SK-N-SH treated with all-trans-retinoic acid at 6 μM for 48 hours (cell line): Measurements from ENCODE around the gene TWIST2.

Source experiments
- ATAC-seq: fragments of 200-7000 bp; cut with Tn5 transposase; 3 replicates; pipeline ENCODE4 v1.9.1; 2020; ENCODE audit warnings: mild to moderate bottlenecking, moderate library complexity
- ARNTL ChIP-seq: fragments of 450-650 bp; formaldehyde crosslinking; IDR thresholded peaks from 2 replicates; pipeline ENCODE4 v1.5.0; 2020; ENCODE audit warnings: low read depth, mild to moderate bottlenecking, moderate library complexity, borderline replicate concordance
- BACH2 ChIP-seq: fragments of 250-450 bp; sonication (Bioruptor Pico); IDR thresholded peaks from 2 replicates; pipeline ENCODE4 v1.9.0; 2021; ENCODE audit warnings: mild to moderate bottlenecking, borderline replicate concordance
- CREB5 ChIP-seq: fragments of 250-450 bp; sonication (Bioruptor Pico); IDR thresholded peaks from 2 replicates; pipeline ENCODE4 v1.5.1; 2020; ENCODE audit warnings: low read depth, mild to moderate bottlenecking, moderate library complexity
- CSDC2 ChIP-seq: fragments of 250-450 bp; sonication (Bioruptor Pico); IDR thresholded peaks from 2 replicates; pipeline ENCODE4 v1.5.0; 2020; ENCODE audit warnings: mild to moderate bottlenecking, moderate library complexity
- ESRRG ChIP-seq: fragments of 250-450 bp; sonication (Bioruptor Pico); IDR thresholded peaks from 2 replicates; pipeline ENCODE4 v1.6.1; 2021; ENCODE audit warnings: mild to moderate bottlenecking
- GLIS3 ChIP-seq: fragments of 250-450 bp; sonication (Bioruptor Pico); IDR thresholded peaks from 2 replicates; pipeline ENCODE4 v1.5.0; 2020; ENCODE audit warnings: mild to moderate bottlenecking, moderate library complexity
- ISL1 ChIP-seq: fragments of 250-450 bp; sonication (Bioruptor Pico); IDR thresholded peaks from 2 replicates; pipeline ENCODE4 v2.1.2; 2022; ENCODE audit warnings: mild to moderate bottlenecking, moderate library complexity
- OSR1 ChIP-seq: fragments of 250-450 bp; sonication (Bioruptor Pico); IDR thresholded peaks from 2 replicates; pipeline ENCODE4 v1.8.0; 2022; ENCODE audit warnings: moderate library complexity, mild to moderate bottlenecking, inconsistent platforms
- POU6F1 ChIP-seq: fragments of 250-450 bp; sonication (Bioruptor Pico); IDR thresholded peaks from 2 replicates; pipeline ENCODE4 v1.8.0; 2021; ENCODE audit warnings: low read depth, mild to moderate bottlenecking, moderate library complexity, borderline replicate concordance
- PPARA ChIP-seq: fragments of 250-450 bp; sonication (Bioruptor Pico); IDR thresholded peaks from 2 replicates; pipeline ENCODE4 v1.5.0; 2020; ENCODE audit warnings: mild to moderate bottlenecking, borderline replicate concordance
- RARB ChIP-seq: fragments of 250-450 bp; sonication (Bioruptor Pico); IDR thresholded peaks from 2 replicates; pipeline ENCODE4 v1.8.0; 2021; ENCODE audit warnings: mild to moderate bottlenecking, moderate library complexity
- SNAI2 ChIP-seq: fragments of 250-450 bp; sonication (Bioruptor Pico); IDR thresholded peaks from 2 replicates; pipeline ENCODE4 v1.5.0; 2020; ENCODE audit warnings: mild to moderate bottlenecking, moderate library complexity
- TCF4 ChIP-seq: fragments of 250-450 bp; sonication (Bioruptor Pico); IDR thresholded peaks from 2 replicates; pipeline ENCODE4 v1.8.0; 2021; ENCODE audit warnings: mild to moderate bottlenecking, moderate library complexity, borderline replicate concordance
- TOX ChIP-seq: fragments of 250-450 bp; sonication (Bioruptor Pico); IDR thresholded peaks from 2 replicates; pipeline ENCODE4 v1.8.0; 2021; ENCODE audit warnings: mild to moderate bottlenecking, moderate library complexity, borderline replicate concordance
- TSHZ2 ChIP-seq: fragments of 250-450 bp; sonication (Bioruptor Pico); IDR thresholded peaks from 2 replicates; pipeline ENCODE4 v1.5.0; 2020; ENCODE audit warnings: mild to moderate bottlenecking, moderate library complexity
- ZC3H10 ChIP-seq: fragments of 250-450 bp; sonication (Bioruptor Pico); IDR thresholded peaks from 2 replicates; pipeline ENCODE4 v1.5.1; 2021; ENCODE audit warnings: mild to moderate bottlenecking, moderate library complexity
- ZFP3 ChIP-seq: fragments of 250-450 bp; sonication (Bioruptor Pico); IDR thresholded peaks from 2 replicates; pipeline ENCODE4 v1.5.0; 2020; ENCODE audit warnings: mild to moderate bottlenecking, moderate library complexity
- ZFP30 ChIP-seq: fragments of 450-650 bp; formaldehyde crosslinking; IDR thresholded peaks from 2 replicates; pipeline ENCODE4 v1.5.0; 2022; ENCODE audit warnings: mild to moderate bottlenecking, moderate library complexity
- ZNF70 ChIP-seq: fragments of 450-650 bp; formaldehyde crosslinking; IDR thresholded peaks from 2 replicates; pipeline ENCODE4 v1.5.0; 2020; ENCODE audit warnings: mild to moderate bottlenecking, moderate library complexity
- TF ChIP-seq, protein P1 (sequence below): fragments of 250-450 bp; sonication (Bioruptor Pico); IDR thresholded peaks from 2 replicates; pipeline ENCODE4 v1.8.0; 2020; ENCODE audit warnings: mild to moderate bottlenecking, moderate library complexity, borderline replicate concordance

Gene TWIST2

GRCh38 chr2:238905224-238905623 is 57.3 kb downstream of the TWIST2 start:
- TF ChIP-seq CSDC2 (CRISPR knock-in tag) (no peak), GLIS3 (CRISPR knock-in tag) (no peak), RARB (CRISPR knock-in tag) (no peak), SNAI2 (no peak), PPARA (no peak), ZC3H10 (CRISPR knock-in tag) (no peak), ZFP3 (CRISPR knock-in tag) (no peak), CREB5 (CRISPR knock-in tag) (no peak), ESRRG (no peak), OSR1 (CRISPR knock-in tag) (no peak), ZNF70 (CRISPR knock-in tag) (no peak), ISL1 (CRISPR knock-in tag) (no peak), TCF4 (no peak), POU6F1 (CRISPR knock-in tag) (no peak)
- TF ChIP-seq, all 23 proteins: peak for 0
- no peak for ATAC-seq

DNA sequence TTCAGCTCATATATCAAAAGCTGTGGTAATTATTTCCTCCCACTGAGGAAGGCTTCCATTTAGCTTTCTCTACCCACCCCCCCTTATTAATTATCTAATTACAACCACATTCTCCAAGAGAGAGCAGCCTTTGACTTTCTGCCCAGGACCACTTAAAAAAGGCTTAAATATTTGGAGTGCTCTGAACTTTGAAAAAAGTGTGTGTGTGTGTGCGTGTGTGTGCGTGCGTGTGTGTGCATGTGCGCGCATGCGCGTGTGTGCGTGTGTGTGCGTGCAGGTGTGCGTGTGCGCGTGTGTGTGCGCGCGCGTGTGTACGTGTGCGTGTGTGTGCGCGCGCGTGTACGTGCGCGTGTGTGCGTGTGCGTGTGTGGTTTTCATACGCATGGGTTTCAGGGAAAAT is 57.8 kb downstream of the TWIST2 start:
- TF ChIP-seq CREB5 (CRISPR knock-in tag) (no peak), ISL1 (CRISPR knock-in tag) (no peak), CSDC2 (CRISPR knock-in tag) (no peak)
- TF ChIP-seq, protein P1, sequence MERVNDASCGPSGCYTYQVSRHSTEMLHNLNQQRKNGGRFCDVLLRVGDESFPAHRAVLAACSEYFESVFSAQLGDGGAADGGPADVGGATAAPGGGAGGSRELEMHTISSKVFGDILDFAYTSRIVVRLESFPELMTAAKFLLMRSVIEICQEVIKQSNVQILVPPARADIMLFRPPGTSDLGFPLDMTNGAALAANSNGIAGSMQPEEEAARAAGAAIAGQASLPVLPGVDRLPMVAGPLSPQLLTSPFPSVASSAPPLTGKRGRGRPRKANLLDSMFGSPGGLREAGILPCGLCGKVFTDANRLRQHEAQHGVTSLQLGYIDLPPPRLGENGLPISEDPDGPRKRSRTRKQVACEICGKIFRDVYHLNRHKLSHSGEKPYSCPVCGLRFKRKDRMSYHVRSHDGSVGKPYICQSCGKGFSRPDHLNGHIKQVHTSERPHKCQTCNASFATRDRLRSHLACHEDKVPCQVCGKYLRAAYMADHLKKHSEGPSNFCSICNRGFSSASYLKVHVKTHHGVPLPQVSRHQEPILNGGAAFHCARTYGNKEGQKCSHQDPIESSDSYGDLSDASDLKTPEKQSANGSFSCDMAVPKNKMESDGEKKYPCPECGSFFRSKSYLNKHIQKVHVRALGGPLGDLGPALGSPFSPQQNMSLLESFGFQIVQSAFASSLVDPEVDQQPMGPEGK: no peak
- TF ChIP-seq, all 23 proteins: peak for 0
- no peak for ATAC-seq

DNA sequence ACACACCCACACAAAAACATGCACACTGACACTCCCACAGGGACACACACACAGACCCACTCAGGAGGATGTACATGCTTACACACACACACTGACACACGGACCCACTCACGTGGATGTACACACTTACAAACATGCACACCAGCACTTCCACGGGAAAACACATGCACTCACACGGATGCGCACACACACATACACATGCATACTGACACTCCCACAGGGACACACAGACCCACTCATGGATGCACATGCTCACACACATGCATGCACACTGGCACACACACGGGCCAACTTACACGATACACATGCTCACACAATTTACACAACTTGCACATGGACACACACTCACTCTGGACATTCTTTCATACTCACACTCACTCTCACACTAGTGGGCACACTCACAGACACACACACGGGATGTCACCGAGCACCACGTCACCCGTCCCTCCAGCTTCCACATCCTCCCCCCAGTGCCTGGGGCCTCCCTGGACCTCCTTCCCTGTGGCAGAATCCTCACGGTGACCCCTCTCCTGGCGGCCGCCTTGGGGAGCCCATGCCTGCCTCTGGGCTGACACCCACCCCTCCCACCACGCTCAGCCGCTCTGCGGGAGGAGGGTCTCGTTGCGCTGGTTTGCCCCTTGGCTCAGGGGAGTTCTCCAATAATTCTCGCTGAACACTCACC is 58.5 kb downstream of the TWIST2 start:
- ATAC-seq: no peak
- no peak for TF ChIP-seq OSR1 (CRISPR knock-in tag)

DNA sequence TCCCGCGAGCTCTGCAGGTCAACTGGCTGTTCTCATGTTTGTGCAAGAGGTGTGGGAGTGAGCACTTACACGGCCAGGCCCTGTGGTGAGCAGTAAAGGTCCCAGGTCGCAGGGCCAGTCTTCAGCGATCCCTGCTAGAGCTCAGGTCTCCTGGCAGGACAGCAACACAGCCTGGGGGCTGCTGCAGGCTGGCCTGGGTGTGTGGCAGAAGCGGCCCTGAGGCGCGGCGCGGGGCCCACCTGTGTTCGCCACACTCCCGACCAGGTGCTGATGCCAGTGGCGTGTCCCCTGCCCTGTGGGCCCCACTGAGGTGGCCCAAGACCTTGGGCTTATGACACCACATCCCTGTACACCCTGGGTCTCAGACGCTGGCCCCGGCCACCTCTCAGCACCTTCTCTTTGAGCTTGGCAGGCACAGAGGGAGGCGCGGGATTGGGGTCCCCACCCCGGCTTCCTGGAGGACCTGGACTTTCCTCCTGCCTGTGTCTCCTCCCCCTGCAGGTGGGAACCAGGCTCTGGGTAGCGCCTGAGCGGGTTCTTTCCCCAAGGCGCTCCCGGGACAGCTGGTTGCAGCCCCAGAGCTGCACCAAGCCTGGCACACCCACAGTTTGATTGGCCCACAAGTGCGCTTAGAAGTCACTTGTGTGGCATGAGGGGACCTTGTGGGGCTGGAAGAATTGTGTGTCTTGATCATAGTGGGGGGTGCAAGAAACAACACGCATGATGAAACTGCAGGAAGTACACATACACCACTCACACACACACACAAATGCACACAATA is 59.2 kb downstream of the TWIST2 start:
- no peak for ATAC-seq
- TF ChIP-seq POU6F1 (CRISPR knock-in tag): no peak
- TF ChIP-seq ZFP30 (CRISPR knock-in tag): no peak
- no peak for TF ChIP-seq BACH2
- TF ChIP-seq RARB (CRISPR knock-in tag): no peak
- TF ChIP-seq ISL1 (CRISPR knock-in tag): no peak
- TF ChIP-seq GLIS3 (CRISPR knock-in tag): no peak
- TF ChIP-seq ARNTL: no peak
- TF ChIP-seq TOX: no peak
- TF ChIP-seq TSHZ2 (CRISPR knock-in tag): no peak
- no peak for TF ChIP-seq TCF4
- no peak for TF ChIP-seq PPARA
- TF ChIP-seq CSDC2 (CRISPR knock-in tag): no peak
- TF ChIP-seq, protein P1: no peak
- no peak for TF ChIP-seq OSR1 (CRISPR knock-in tag)
- TF ChIP-seq ZNF70 (CRISPR knock-in tag): no peak
- TF ChIP-seq ZC3H10 (CRISPR knock-in tag): no peak
